ENCODE data around the gene BEST2.

DNA sequence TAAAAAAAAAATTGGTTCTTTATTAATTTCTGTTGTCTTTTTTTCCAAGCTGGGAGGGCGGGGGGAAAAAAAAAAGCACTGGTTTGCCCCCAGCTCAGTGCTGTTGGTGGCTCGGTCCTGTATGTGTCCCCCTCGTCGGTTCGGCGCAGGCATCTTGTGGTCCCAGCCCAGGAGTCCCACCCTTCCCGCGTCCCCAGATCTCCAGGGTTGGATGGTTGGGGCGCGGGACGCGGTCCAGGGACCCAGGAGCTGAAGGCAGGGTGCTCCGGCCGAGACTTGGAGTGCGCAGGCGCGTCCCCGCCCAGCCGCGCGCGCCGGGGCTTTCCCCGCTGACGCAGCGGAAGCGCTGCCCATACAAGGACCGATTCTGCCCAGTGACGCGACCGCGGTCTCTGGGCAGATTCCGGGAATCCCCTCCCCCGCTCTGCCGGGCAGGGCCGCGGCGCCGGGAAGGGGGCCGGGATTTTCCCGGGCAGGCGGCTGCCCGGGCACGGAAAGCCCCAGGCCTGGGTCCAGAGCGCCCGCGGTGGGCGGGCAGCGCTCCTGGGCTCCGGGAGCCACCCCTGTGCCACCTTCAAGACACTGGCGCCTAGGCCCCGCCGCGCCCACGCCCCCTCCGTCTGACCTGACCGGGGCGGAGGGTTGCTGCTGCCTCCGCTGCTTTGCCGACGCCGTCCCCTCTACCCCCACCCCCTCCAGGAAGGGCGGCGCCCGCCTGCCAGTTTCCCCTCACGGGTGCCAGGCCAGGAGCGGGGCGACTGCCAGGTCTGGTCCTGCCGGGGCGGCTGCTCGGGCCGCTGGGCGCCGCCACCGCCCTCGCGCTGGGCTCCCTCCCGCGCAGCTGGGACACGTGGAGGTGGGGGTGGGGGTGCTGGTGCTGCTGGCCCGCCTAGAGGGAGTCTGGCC, 42.0 kb downstream of the BEST2 start:
- TF ChIP-seq, protein P1, sequence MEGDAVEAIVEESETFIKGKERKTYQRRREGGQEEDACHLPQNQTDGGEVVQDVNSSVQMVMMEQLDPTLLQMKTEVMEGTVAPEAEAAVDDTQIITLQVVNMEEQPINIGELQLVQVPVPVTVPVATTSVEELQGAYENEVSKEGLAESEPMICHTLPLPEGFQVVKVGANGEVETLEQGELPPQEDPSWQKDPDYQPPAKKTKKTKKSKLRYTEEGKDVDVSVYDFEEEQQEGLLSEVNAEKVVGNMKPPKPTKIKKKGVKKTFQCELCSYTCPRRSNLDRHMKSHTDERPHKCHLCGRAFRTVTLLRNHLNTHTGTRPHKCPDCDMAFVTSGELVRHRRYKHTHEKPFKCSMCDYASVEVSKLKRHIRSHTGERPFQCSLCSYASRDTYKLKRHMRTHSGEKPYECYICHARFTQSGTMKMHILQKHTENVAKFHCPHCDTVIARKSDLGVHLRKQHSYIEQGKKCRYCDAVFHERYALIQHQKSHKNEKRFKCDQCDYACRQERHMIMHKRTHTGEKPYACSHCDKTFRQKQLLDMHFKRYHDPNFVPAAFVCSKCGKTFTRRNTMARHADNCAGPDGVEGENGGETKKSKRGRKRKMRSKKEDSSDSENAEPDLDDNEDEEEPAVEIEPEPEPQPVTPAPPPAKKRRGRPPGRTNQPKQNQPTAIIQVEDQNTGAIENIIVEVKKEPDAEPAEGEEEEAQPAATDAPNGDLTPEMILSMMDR (IDR thresholded peaks at IDR 0.05; ENCODE audit: low read depth, low read length), result 0 out of 2 replicates have a peak, but pooled peaks have one; percentile 16
- no peak for TF ChIP-seq EZH2phosphoT487 (IDR thresholded peaks at IDR 0.05; ENCODE audit: low read depth)

Data from OCI-LY3 (cell line).